Hepatocyte (in vitro differentiated cells): Measurements from ENCODE around the gene CASS4. TPM values are rescaled to one million over a fixed set of nuclear protein-coding genes. Genes with fewer than 3 reads are reported as not detected.

Experiments
- DNase-seq: peaks from one replicate; pipeline ENCODE4 v3.0.0-alpha.2; 2016; ENCODE audit warnings: low spot score
- H2AFZ ChIP-seq: fragments of 200-600 bp; sonication (generic); 2 replicates; pipeline ENCODE4 v1.6.0; 2016; ENCODE audit warnings: antibody characterized with exemption, mild to moderate bottlenecking
- H3K27ac ChIP-seq: fragments of 200-600 bp; sonication (generic); 2 replicates; pipeline ENCODE4 v1.5.1; 2016; ENCODE audit warnings: mild to moderate bottlenecking
- H3K27me3 ChIP-seq: fragments of 200-600 bp; sonication (generic); 2 replicates; pipeline ENCODE4 v1.6.1; 2016
- H3K36me3 ChIP-seq: fragments of 200-600 bp; sonication (generic); replicated peaks from 2 replicates; pipeline ENCODE4 v1.5.1; 2016; ENCODE audit warnings: low read depth; ENCODE audit not compliant: insufficient read depth
- H3K4me1 ChIP-seq: fragments of 200-600 bp; sonication (generic); 2 replicates; pipeline ENCODE4 v1.5.1; 2016; ENCODE audit warnings: mild to moderate bottlenecking, moderate library complexity; ENCODE audit not compliant: insufficient read depth
- H3K4me2 ChIP-seq: fragments of 200-600 bp; sonication (generic); 2 replicates; pipeline ENCODE4 v1.6.0; 2016
- H3K4me3 ChIP-seq: fragments of 200-600 bp; sonication (generic); 2 replicates; pipeline ENCODE4 v1.5.1; 2016; ENCODE audit warnings: mild to moderate bottlenecking
- H3K79me2 ChIP-seq: fragments of 200-600 bp; sonication (generic); 2 replicates; pipeline ENCODE4 v1.6.0; 2017; ENCODE audit warnings: mild to moderate bottlenecking
- H3K9me2 ChIP-seq: fragments of 200-600 bp; sonication (generic); replicated peaks from 2 replicates; pipeline ENCODE4 v1.6.0; 2017; ENCODE audit warnings: mild to moderate bottlenecking; ENCODE audit not compliant: insufficient read depth
- H3K9me3 ChIP-seq: fragments of 200-600 bp; sonication (generic); 2 replicates; pipeline ENCODE4 v1.5.1; 2016; ENCODE audit warnings: low read depth, mild to moderate bottlenecking
- H4K20me1 ChIP-seq: fragments of 200-600 bp; sonication (generic); 2 replicates; pipeline ENCODE4 v1.6.0; 2016; ENCODE audit warnings: mild to moderate bottlenecking; ENCODE audit not compliant: insufficient read depth, poor library complexity, severe bottlenecking
- EZH2 ChIP-seq: fragments of 200-600 bp; sonication (generic); IDR thresholded peaks from 2 replicates; pipeline ENCODE4 v1.6.1; 2016; ENCODE audit warnings: antibody characterized with exemption, mild to moderate bottlenecking, borderline replicate concordance
- EZH2phosphoT487 ChIP-seq: fragments of 200-600 bp; sonication (generic); IDR thresholded peaks from one replicate; pipeline ENCODE4 v1.6.1; 2018; ENCODE audit warnings: antibody characterized with exemption, mild to moderate bottlenecking, low read depth, moderate library complexity; ENCODE audit not compliant: unreplicated experiment, severe bottlenecking
- WGBS: methylation state at CpG from one replicate; pipeline ENCODE4 v1.1.6; 2016; ENCODE audit warnings: low lambda C conversion rate; ENCODE audit errors: missing lambda C conversion rate; 5-methylcytosine and 5-hydroxymethylcytosine counted together
- polyA plus RNA-seq: library from polyadenylated mRNA; unstranded; fragments of >200 nt; fragmentation: Nextera tagmentation; extraction: Ambion mirVana; gene quantifications from 2 replicates; pipeline ENCODE4 v1.2.1, GENCODE V29; 2016
- total RNA-seq: library from RNA; depleted of rRNA; stranded (reverse); fragments of >200 nt; gene quantifications from 2 replicates; pipeline ENCODE4 v1.2.3, GENCODE V29; 2014
- TF ChIP-seq, protein P1 (sequence below): fragments of 200-600 bp; sonication (generic); IDR thresholded peaks from 2 replicates; pipeline ENCODE4 v1.5.1; 2016; ENCODE audit warnings: antibody characterized with exemption, mild to moderate bottlenecking; ENCODE audit not compliant: poor library complexity

The CASS4 gene
- total and polyA plus RNA-seq, 2 experiments from 2014 or later: 0.13 TPM; not detected in 1

DNA sequence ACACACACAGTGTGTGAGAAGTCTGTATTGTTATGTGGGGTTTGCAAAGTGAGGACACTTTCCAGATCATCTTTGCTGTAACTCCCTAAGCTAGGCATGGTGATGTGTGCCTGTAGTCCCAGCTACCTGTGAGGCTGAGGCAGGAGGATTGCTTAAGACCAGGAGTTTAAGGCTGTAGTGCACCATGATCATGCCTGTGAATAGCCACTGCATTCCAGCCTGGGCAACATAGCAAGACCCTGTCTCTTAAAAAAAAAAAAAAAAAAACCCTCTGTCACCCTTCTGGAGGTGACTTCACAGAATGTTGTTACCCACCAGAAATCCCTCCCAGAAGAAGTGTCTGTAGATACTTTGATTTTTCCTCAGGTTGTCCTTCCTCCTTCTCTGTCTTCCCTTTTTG, 14.9 kb downstream of the CASS4 start:
- Histone ChIP-seq H2AFZ (no peak overlapping the region), H3K27ac (no peak overlapping the region), H4K20me1 (no peaks in the 10 kb centered on the region), H3K36me3 (no peaks in the 10 kb centered on the region), H3K4me2 (no peak overlapping the region), H3K9me2 (no peaks in the 10 kb centered on the region), H3K4me1 (no peaks in the 10 kb centered on the region), H3K9me3 (no peaks in the 10 kb centered on the region), H3K4me3 (no peak overlapping the region), H3K27me3 (no peaks in the 10 kb centered on the region), H3K79me2 (no peaks in the 10 kb centered on the region)
- no peak for DNase-seq
- TF ChIP-seq EZH2phosphoT487 (no peak), EZH2 (no peak)
- TF ChIP-seq, protein P1, sequence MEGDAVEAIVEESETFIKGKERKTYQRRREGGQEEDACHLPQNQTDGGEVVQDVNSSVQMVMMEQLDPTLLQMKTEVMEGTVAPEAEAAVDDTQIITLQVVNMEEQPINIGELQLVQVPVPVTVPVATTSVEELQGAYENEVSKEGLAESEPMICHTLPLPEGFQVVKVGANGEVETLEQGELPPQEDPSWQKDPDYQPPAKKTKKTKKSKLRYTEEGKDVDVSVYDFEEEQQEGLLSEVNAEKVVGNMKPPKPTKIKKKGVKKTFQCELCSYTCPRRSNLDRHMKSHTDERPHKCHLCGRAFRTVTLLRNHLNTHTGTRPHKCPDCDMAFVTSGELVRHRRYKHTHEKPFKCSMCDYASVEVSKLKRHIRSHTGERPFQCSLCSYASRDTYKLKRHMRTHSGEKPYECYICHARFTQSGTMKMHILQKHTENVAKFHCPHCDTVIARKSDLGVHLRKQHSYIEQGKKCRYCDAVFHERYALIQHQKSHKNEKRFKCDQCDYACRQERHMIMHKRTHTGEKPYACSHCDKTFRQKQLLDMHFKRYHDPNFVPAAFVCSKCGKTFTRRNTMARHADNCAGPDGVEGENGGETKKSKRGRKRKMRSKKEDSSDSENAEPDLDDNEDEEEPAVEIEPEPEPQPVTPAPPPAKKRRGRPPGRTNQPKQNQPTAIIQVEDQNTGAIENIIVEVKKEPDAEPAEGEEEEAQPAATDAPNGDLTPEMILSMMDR: no peak

DNA sequence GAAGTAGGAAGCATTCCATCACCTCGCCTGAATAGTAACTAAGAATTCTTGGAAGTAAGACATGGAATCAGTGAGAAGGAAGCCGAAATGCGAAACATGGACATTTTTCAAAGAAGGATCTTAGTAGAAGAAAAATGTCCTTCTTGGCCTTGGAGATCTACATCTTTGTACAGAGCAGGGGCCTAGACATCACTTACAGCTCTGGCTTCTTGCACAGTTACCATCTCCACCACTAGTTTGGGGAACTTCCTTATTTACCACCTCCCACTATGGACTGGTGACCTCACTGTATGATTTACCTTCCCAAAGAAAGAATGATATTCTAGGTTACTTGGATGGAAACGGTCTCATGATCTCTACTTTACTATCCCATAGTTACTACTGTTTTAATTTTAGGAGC, 15.7 kb downstream of the CASS4 start:
- no peak overlapping the region for H3K4me3 ChIP-seq
- no peaks in the 10 kb centered on the region for H3K9me2 ChIP-seq
- WGBS: 81% methylated on average over 4 of the region's 4 CpGs
- no peaks in the 10 kb centered on the region for H3K9me3 ChIP-seq
- no peaks in the 10 kb centered on the region for H3K36me3 ChIP-seq
- no peak overlapping the region for H3K4me2 ChIP-seq
- H3K4me1 ChIP-seq: no peaks in the 10 kb centered on the region
- no peak for DNase-seq
- TF ChIP-seq, protein P1: no peak
- TF ChIP-seq EZH2: no peak
- TF ChIP-seq EZH2phosphoT487: no peak
- no peak overlapping the region for H3K27ac ChIP-seq
- no peaks in the 10 kb centered on the region for H3K79me2 ChIP-seq
- H3K27me3 ChIP-seq: no peaks in the 10 kb centered on the region
- H2AFZ ChIP-seq: no peak overlapping the region
- H4K20me1 ChIP-seq: no peaks in the 10 kb centered on the region

DNA sequence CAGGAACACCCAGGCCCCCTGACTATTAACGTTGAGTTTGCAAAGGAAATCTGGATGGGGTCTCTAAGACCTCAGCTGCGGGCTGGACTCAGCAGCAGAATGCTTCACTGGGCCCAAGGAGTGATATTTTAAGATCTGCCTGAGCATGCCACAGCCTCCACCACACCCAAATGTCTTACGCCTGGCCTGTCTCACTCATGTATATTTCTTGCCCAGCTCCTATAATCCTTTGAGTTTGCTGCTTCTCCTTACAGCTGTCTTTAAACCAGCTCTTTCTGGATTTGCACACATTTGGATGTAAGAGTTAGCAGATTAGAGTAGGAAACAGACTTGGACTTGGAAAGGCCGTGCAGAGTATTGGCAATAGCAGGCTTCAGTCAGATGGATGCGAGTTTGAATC, 16.4 kb downstream of the CASS4 start:
- Histone ChIP-seq H3K4me1 (no peaks in the 10 kb centered on the region), H3K27me3 (no peaks in the 10 kb centered on the region), H3K27ac (no peak overlapping the region), H2AFZ (no peak overlapping the region), H3K79me2 (no peaks in the 10 kb centered on the region), H4K20me1 (no peaks in the 10 kb centered on the region), H3K4me3 (no peak overlapping the region), H3K9me3 (no peaks in the 10 kb centered on the region), H3K4me2 (no peak overlapping the region), H3K36me3 (no peaks in the 10 kb centered on the region), H3K9me2 (no peaks in the 10 kb centered on the region)
- DNase-seq: no peak
- TF ChIP-seq EZH2: no peak
- no peak for TF ChIP-seq EZH2phosphoT487
- TF ChIP-seq, protein P1: no peak
- 83% methylated on average over 5 of the region's 5 CpGs for whole genome bisulfite sequencing

DNA sequence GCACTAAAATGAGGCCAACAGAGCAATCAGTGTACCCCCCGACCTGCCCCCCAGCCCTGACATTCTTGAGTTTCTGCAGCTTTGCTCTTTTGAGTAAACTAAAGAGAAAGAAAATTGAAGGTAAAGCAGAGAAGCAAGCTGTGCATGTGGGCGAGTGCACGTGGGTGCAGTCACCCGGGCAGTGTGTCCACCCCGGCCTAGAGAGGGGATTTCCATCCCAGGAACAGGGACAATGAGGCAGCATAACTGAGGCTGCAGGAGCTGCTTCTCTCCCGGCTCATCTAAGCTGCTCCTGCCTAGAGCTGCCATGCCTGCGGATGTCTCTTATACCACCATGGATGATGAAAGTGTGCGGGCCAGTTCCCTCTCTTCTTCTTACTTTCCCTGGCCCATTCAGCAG, 16.8 kb downstream of the CASS4 start:
- Histone ChIP-seq H3K4me1 (no peaks in the 10 kb centered on the region), H3K79me2 (no peaks in the 10 kb centered on the region), H2AFZ (no peak overlapping the region), H3K9me3 (no peaks in the 10 kb centered on the region), H4K20me1 (no peaks in the 10 kb centered on the region), H3K36me3 (no peaks in the 10 kb centered on the region), H3K27me3 (no peaks in the 10 kb centered on the region), H3K4me2 (no peak overlapping the region), H3K27ac (no peak overlapping the region), H3K4me3 (no peak overlapping the region), H3K9me2 (no peaks in the 10 kb centered on the region)
- 91% methylated on average over 8 of the region's 8 CpGs for WGBS
- no peak for DNase-seq
- TF ChIP-seq EZH2: no peak
